Thyroid gland (tissue), 4 donors: Measurements from ENCODE around the gene FASTKD3.

Experiments used
- POLR2A ChIP-seq, 2 donors: fragments of 450-650 bp; IDR thresholded peaks; one replicate each; pipeline ENCODE4 v1.6.1; 2017; ENCODE audit warnings: antibody characterized with exemption in 2 of 2, mild to moderate bottlenecking in 2 of 2, moderate library complexity in 1 of 2
- TF ChIP-seq, protein P1 (sequence below), 6 experiments: fragments of 200-600 bp in 3 of 6; fragments of 450-650 bp in 3 of 6; sonication (generic) in 3 of 6; IDR thresholded peaks; one replicate each; pipeline ENCODE4 v1.5.1; 2016 to 2019; ENCODE audit warnings: antibody characterized with exemption in 6 of 6, mild to moderate bottlenecking in 2 of 6, inconsistent platforms in 1 of 6, moderate library complexity in 1 of 6

GRCh38 chr5:7852988-7853387 lies 15.8 kb downstream of the FASTKD3 start:
- TF ChIP-seq, protein P1, sequence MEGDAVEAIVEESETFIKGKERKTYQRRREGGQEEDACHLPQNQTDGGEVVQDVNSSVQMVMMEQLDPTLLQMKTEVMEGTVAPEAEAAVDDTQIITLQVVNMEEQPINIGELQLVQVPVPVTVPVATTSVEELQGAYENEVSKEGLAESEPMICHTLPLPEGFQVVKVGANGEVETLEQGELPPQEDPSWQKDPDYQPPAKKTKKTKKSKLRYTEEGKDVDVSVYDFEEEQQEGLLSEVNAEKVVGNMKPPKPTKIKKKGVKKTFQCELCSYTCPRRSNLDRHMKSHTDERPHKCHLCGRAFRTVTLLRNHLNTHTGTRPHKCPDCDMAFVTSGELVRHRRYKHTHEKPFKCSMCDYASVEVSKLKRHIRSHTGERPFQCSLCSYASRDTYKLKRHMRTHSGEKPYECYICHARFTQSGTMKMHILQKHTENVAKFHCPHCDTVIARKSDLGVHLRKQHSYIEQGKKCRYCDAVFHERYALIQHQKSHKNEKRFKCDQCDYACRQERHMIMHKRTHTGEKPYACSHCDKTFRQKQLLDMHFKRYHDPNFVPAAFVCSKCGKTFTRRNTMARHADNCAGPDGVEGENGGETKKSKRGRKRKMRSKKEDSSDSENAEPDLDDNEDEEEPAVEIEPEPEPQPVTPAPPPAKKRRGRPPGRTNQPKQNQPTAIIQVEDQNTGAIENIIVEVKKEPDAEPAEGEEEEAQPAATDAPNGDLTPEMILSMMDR (IDR thresholded peaks at IDR 0.05): no peak
- TF ChIP-seq POLR2A (IDR thresholded peaks at IDR 0.05): no peak
